ACC112 (cell line): ENCODE measurements around the gene IMPG2.

Source experiments
- H2AFZ ChIP-seq: fragments of 200-600 bp; sonication (generic); one replicate; pipeline ENCODE4 v1.6.0; 2017; ENCODE audit warnings: antibody characterized with exemption, low read length; ENCODE audit not compliant: unreplicated experiment
- H3K27ac ChIP-seq: fragments of 200-600 bp; sonication (generic); 2 replicates; pipeline ENCODE4 v1.5.1; 2014; ENCODE audit warnings: low read depth, mild to moderate bottlenecking, antibody characterized with exemption, low read length, moderate library complexity
- H3K27me3 ChIP-seq: fragments of 200-600 bp; sonication (generic); 2 replicates; pipeline ENCODE4 v1.6.1; 2014; ENCODE audit warnings: mild to moderate bottlenecking, antibody characterized with exemption, low read length, moderate library complexity, mixed read lengths; ENCODE audit not compliant: insufficient read depth
- H3K36me3 ChIP-seq: fragments of 200-600 bp; sonication (generic); 2 replicates; pipeline ENCODE4 v1.6.1; 2016; ENCODE audit warnings: mild to moderate bottlenecking, antibody characterized with exemption, low read length, moderate library complexity, mixed read lengths; ENCODE audit not compliant: insufficient read depth
- H3K4me1 ChIP-seq: fragments of 200-600 bp; sonication (generic); one replicate; pipeline ENCODE4 v1.6.1; 2016; ENCODE audit warnings: low read length, mixed read lengths; ENCODE audit not compliant: insufficient read depth, unreplicated experiment, control insufficient read depth
- H3K4me3 ChIP-seq: fragments of 200-600 bp; sonication (generic); 2 replicates; pipeline ENCODE4 v1.5.1; 2014; ENCODE audit warnings: mild to moderate bottlenecking, low read depth, low read length
- H3K79me2 ChIP-seq: fragments of 200-600 bp; sonication (generic); one replicate; pipeline ENCODE4 v1.6.0; 2016; ENCODE audit warnings: low read length; ENCODE audit not compliant: control insufficient read depth, unreplicated experiment, insufficient read depth

The IMPG2 gene

GRCh38 chr3:101243285-101244211, 76.8 kb downstream of the IMPG2 start:
- Histone ChIP-seq H2AFZ (no peak overlapping the region), H3K4me3 (no peak overlapping the region), H3K36me3 (no peaks in the 10 kb centered on the region), H3K4me1 (no peaks in the 10 kb centered on the region), H3K27ac (no peak overlapping the region), H3K79me2 (no peaks in the 10 kb centered on the region), H3K27me3 (no peaks in the 10 kb centered on the region)

GRCh38 chr3:101240719-101241399, 79.5 kb downstream of the IMPG2 start:
- no peaks in the 10 kb centered on the region for H3K79me2 ChIP-seq

GRCh38 chr3:101235048-101235447, 85.3 kb downstream of the IMPG2 start:
- H2AFZ ChIP-seq = no peak overlapping the region
- no peaks in the 10 kb centered on the region for H3K36me3 ChIP-seq
- no peaks in the 10 kb centered on the region for H3K4me1 ChIP-seq
- H3K27me3 ChIP-seq = no peaks in the 10 kb centered on the region
- no peaks in the 10 kb centered on the region for H3K79me2 ChIP-seq
- H3K27ac ChIP-seq = no peak overlapping the region
- no peak overlapping the region for H3K4me3 ChIP-seq

More at GRCh38 chr3:101240719-101241399, 79.5 kb downstream of the IMPG2 start:
- H3K27me3 ChIP-seq = no peaks in the 10 kb centered on the region
- no peak overlapping the region for H3K4me3 ChIP-seq
- H3K27ac ChIP-seq = no peak overlapping the region
- no peaks in the 10 kb centered on the region for H3K36me3 ChIP-seq
- H2AFZ ChIP-seq = no peak overlapping the region
- no peaks in the 10 kb centered on the region for H3K4me1 ChIP-seq

DNA sequence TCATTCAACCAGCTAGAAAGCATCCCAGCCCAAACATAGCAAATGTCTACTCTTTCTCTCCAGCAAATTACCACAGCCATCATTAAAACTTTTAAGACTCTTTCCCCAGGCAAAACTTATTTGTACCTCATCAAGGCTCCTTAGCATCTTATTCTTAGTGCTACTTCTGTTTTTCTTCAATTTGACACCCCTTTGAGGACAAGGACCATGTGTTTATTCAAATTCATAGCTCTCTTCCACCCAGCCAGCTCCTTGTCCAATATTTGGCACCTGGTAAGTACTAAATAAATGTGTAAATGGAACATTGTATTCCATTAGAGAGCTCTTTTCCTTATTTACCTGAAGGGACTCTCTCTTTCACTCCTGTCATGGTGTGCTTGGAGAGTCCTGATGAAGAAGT, 89.8 kb downstream of the IMPG2 start:
- no peak overlapping the region for H3K4me3 ChIP-seq
- no peak overlapping the region for H2AFZ ChIP-seq
- no peak overlapping the region for H3K27ac ChIP-seq
- no peaks in the 10 kb centered on the region for H3K27me3 ChIP-seq
- no peaks in the 10 kb centered on the region for H3K79me2 ChIP-seq
- no peaks in the 10 kb centered on the region for H3K4me1 ChIP-seq
- H3K36me3 ChIP-seq = no peaks in the 10 kb centered on the region

GRCh38 chr3:101229681-101230080, 90.7 kb downstream of the IMPG2 start:
- Histone ChIP-seq H3K79me2 (no peaks in the 10 kb centered on the region), H3K27me3 (no peaks in the 10 kb centered on the region), H3K4me3 (no peak overlapping the region), H3K36me3 (no peaks in the 10 kb centered on the region), H3K4me1 (no peaks in the 10 kb centered on the region), H3K27ac (no peak overlapping the region), H2AFZ (no peak overlapping the region)

- H3K79me2 ChIP-seq = no peaks in the 10 kb centered on the region
- H3K27me3 ChIP-seq = no peaks in the 10 kb centered on the region
- H3K36me3 ChIP-seq = no peaks in the 10 kb centered on the region
- H3K4me1 ChIP-seq = no peaks in the 10 kb centered on the region
- H2AFZ ChIP-seq = no peak overlapping the region
- no peak overlapping the region for H3K4me3 ChIP-seq
- no peak overlapping the region for H3K27ac ChIP-seq
Measured at GRCh38 chr3:101228441-101228840, 91.9 kb downstream of the IMPG2 start.

DNA sequence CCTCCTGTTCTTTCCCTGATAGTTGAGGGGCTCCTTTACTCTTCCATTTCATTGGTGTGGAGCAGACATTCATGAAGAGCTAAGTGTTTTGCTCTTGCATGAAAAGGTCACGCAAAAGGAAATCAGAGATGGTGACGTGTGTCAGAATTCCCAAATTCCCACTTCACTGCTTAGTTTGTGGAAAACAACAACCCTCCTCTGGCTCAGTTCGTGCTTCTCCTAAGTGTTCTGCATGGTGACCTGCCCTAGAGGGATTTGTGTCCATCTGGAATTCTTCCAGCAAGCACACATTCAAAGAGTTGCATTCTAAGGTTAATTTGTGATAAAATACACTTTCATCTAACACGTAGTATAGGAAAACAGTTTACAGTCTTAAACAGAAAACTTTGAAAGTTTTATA, 95.6 kb downstream of the IMPG2 start:
- no peak overlapping the region for H3K4me3 ChIP-seq
- H3K36me3 ChIP-seq = no peaks in the 10 kb centered on the region
- no peaks in the 10 kb centered on the region for H3K4me1 ChIP-seq
- no peaks in the 10 kb centered on the region for H3K79me2 ChIP-seq
- H2AFZ ChIP-seq = no peak overlapping the region
- H3K27ac ChIP-seq = no peak overlapping the region
- no peaks in the 10 kb centered on the region for H3K27me3 ChIP-seq

GRCh38 chr3:101223016-101223415, 97.4 kb downstream of the IMPG2 start:
- Histone ChIP-seq H3K79me2 (no peaks in the 10 kb centered on the region), H3K27me3 (no peaks in the 10 kb centered on the region), H3K36me3 (no peaks in the 10 kb centered on the region)

GRCh38 chr3:101219842-101220560, 100.4 kb downstream of the IMPG2 start:
- no peaks in the 10 kb centered on the region for H3K27me3 ChIP-seq
- no peaks in the 10 kb centered on the region for H3K79me2 ChIP-seq
- no peak overlapping the region for H3K4me3 ChIP-seq
- H3K27ac ChIP-seq = no peak overlapping the region
- no peak overlapping the region for H2AFZ ChIP-seq
- no peaks in the 10 kb centered on the region for H3K36me3 ChIP-seq
- H3K4me1 ChIP-seq = no peaks in the 10 kb centered on the region

More at GRCh38 chr3:101223016-101223415, 97.4 kb downstream of the IMPG2 start:
- no peak overlapping the region for H3K4me3 ChIP-seq
- no peak overlapping the region for H2AFZ ChIP-seq
- H3K27ac ChIP-seq = no peak overlapping the region
- H3K4me1 ChIP-seq = no peaks in the 10 kb centered on the region

GRCh38 chr3:101217472-101218245, 102.7 kb downstream of the IMPG2 start:
- Histone ChIP-seq H3K4me1 (no peaks in the 10 kb centered on the region), H3K27ac (no peak overlapping the region), H3K36me3 (no peaks in the 10 kb centered on the region), H3K4me3 (no peak overlapping the region), H3K79me2 (no peaks in the 10 kb centered on the region), H3K27me3 (no peaks in the 10 kb centered on the region), H2AFZ (no peak overlapping the region)
